IPS-18a (cell line): ENCODE data around the gene SLCO2B1.
A peak's percentile ranks its signal among the peaks of the same experiment; 100 is the strongest.

Source experiments
- H3K27ac ChIP-seq: one replicate; pipeline ENCODE4 v1.5.1; 2013; ENCODE audit warnings: low read length
- H3K27me3 ChIP-seq: one replicate; pipeline ENCODE4 v1.6.1; 2013; ENCODE audit warnings: mild to moderate bottlenecking, low read length; ENCODE audit not compliant: control insufficient read depth, insufficient read depth
- H3K36me3 ChIP-seq: one replicate; pipeline ENCODE4 v1.6.1; 2013; ENCODE audit warnings: low read depth, low read length; ENCODE audit not compliant: control insufficient read depth
- H3K4me1 ChIP-seq: one replicate; pipeline ENCODE4 v1.6.1; 2013; ENCODE audit warnings: low read depth, low read length; ENCODE audit not compliant: control insufficient read depth
- H3K4me3 ChIP-seq: one replicate; pipeline ENCODE4 v1.5.1; 2013; ENCODE audit warnings: low read length
- H3K9ac ChIP-seq: one replicate; pipeline ENCODE4 v1.6.1; 2013; ENCODE audit warnings: mild to moderate bottlenecking, low read length, moderate library complexity
- H3K9me3 ChIP-seq: one replicate; pipeline ENCODE4 v1.6.1; 2013; ENCODE audit warnings: low read depth, low read length; ENCODE audit not compliant: control insufficient read depth

SLCO2B1 gene

GRCh38 chr11:75189911-75190310, 39.0 kb downstream of the SLCO2B1 start:
- Histone ChIP-seq H3K4me3 (no peak overlapping the region), H3K27me3 (no peaks in the 10 kb centered on the region), H3K9ac (no peak overlapping the region), H3K9me3 (no peaks in the 10 kb centered on the region), H3K4me1 (peaks cover 19% of the 10 kb centered on the region), H3K36me3 (no peaks in the 10 kb centered on the region), H3K27ac (no peak overlapping the region)

GRCh38 chr11:75190652-75191329, 39.9 kb downstream of the SLCO2B1 start:
- no peak overlapping the region for H3K27ac ChIP-seq
- H3K9me3 ChIP-seq: no peaks in the 10 kb centered on the region

GRCh38 chr11:75191330-75191717, 40.4 kb downstream of the SLCO2B1 start:
- Histone ChIP-seq H3K9ac (peak overlapping the region; percentile 2), H3K9me3 (no peaks in the 10 kb centered on the region), H3K27me3 (no peaks in the 10 kb centered on the region), H3K4me3 (no peak overlapping the region), H3K4me1 (peaks cover 19% of the 10 kb centered on the region), H3K27ac (no peak overlapping the region), H3K36me3 (no peaks in the 10 kb centered on the region)

More at GRCh38 chr11:75190652-75191329, 39.9 kb downstream of the SLCO2B1 start:
- Histone ChIP-seq H3K4me1 (peaks cover 19% of the 10 kb centered on the region), H3K4me3 (no peak overlapping the region), H3K36me3 (no peaks in the 10 kb centered on the region), H3K27me3 (no peaks in the 10 kb centered on the region), H3K9ac (peak overlapping the region; percentile 2)

- Histone ChIP-seq H3K4me3 (no peak overlapping the region), H3K4me1 (peaks cover 19% of the 10 kb centered on the region), H3K27me3 (no peaks in the 10 kb centered on the region), H3K9ac (no peak overlapping the region), H3K36me3 (no peaks in the 10 kb centered on the region), H3K9me3 (no peaks in the 10 kb centered on the region), H3K27ac (no peak overlapping the region)
These were observed 42.4 kb downstream of the SLCO2B1 start for GRCh38 chr11:75193271-75193670.

- Histone ChIP-seq H3K27me3 (no peaks in the 10 kb centered on the region), H3K4me1 (peaks cover 19% of the 10 kb centered on the region), H3K9ac (no peak overlapping the region)
These were observed 42.8 kb downstream of the SLCO2B1 start for GRCh38 chr11:75193711-75194110.

GRCh38 chr11:75194147-75194546, 43.2 kb downstream of the SLCO2B1 start:
- H3K4me1 ChIP-seq: peaks cover 19% of the 10 kb centered on the region
- H3K36me3 ChIP-seq: no peaks in the 10 kb centered on the region
- no peaks in the 10 kb centered on the region for H3K9me3 ChIP-seq
- H3K27ac ChIP-seq: no peak overlapping the region
- H3K9ac ChIP-seq: no peak overlapping the region
- no peak overlapping the region for H3K4me3 ChIP-seq
- no peaks in the 10 kb centered on the region for H3K27me3 ChIP-seq

More at GRCh38 chr11:75193711-75194110, 42.8 kb downstream of the SLCO2B1 start:
- Histone ChIP-seq H3K9me3 (no peaks in the 10 kb centered on the region), H3K36me3 (no peaks in the 10 kb centered on the region), H3K27ac (no peak overlapping the region), H3K4me3 (no peak overlapping the region)

- Histone ChIP-seq H3K4me1 (peaks cover 19% of the 10 kb centered on the region), H3K9me3 (no peaks in the 10 kb centered on the region), H3K27ac (no peak overlapping the region), H3K4me3 (no peak overlapping the region), H3K9ac (no peak overlapping the region), H3K36me3 (no peaks in the 10 kb centered on the region), H3K27me3 (no peaks in the 10 kb centered on the region)
These were observed 44.5 kb downstream of the SLCO2B1 start for GRCh38 chr11:75195167-75195962.

- Histone ChIP-seq H3K36me3 (no peaks in the 10 kb centered on the region), H3K4me3 (no peak overlapping the region), H3K27me3 (no peaks in the 10 kb centered on the region), H3K9me3 (no peaks in the 10 kb centered on the region), H3K4me1 (peaks cover 11% of the 10 kb centered on the region), H3K27ac (no peak overlapping the region), H3K9ac (no peak overlapping the region)
These were observed 45.5 kb downstream of the SLCO2B1 start for GRCh38 chr11:75196426-75196825.

- Histone ChIP-seq H3K9me3 (no peaks in the 10 kb centered on the region), H3K9ac (no peak overlapping the region), H3K36me3 (no peaks in the 10 kb centered on the region), H3K4me3 (no peak overlapping the region), H3K4me1 (peaks cover 5% of the 10 kb centered on the region), H3K27me3 (no peaks in the 10 kb centered on the region), H3K27ac (no peak overlapping the region)
These were observed 46.8 kb downstream of the SLCO2B1 start for GRCh38 chr11:75197512-75198277.

GRCh38 chr11:75198278-75198973, 47.5 kb downstream of the SLCO2B1 start:
- Histone ChIP-seq H3K27ac (no peak overlapping the region), H3K4me3 (no peak overlapping the region), H3K9me3 (no peaks in the 10 kb centered on the region), H3K27me3 (no peaks in the 10 kb centered on the region), H3K4me1 (peaks cover 5% of the 10 kb centered on the region), H3K9ac (no peak overlapping the region), H3K36me3 (no peaks in the 10 kb centered on the region)

GRCh38 chr11:75199412-75199955, 48.6 kb downstream of the SLCO2B1 start:
- no peaks in the 10 kb centered on the region for H3K9me3 ChIP-seq
- peaks cover 5% of the 10 kb centered on the region for H3K4me1 ChIP-seq
- no peak overlapping the region for H3K4me3 ChIP-seq
- no peak overlapping the region for H3K27ac ChIP-seq
- H3K36me3 ChIP-seq: no peaks in the 10 kb centered on the region
- no peak overlapping the region for H3K9ac ChIP-seq
- H3K27me3 ChIP-seq: no peaks in the 10 kb centered on the region
